Gastroesophageal sphincter (tissue), 3 donors: ENCODE results near the gene DLX6.

Experiments
- CTCF ChIP-seq, 4 experiments: fragments of 200-600 bp in 2 of 4; fragments of 450-650 bp in 2 of 4; sonication (generic) in 1 of 4; IDR thresholded peaks; one replicate each; pipeline ENCODE4 v1.5.1; 2017 to 2019; ENCODE audit warnings: antibody characterized with exemption in 4 of 4, mild to moderate bottlenecking in 2 of 4, moderate library complexity in 2 of 4
- POLR2AphosphoS5 ChIP-seq: sonication (generic); formaldehyde crosslinking; IDR thresholded peaks from one replicate; pipeline ENCODE4 v1.6.1; 2017; ENCODE audit warnings: antibody characterized with exemption

- TF ChIP-seq CTCF (IDR thresholded peaks at IDR 0.05) = no peak
- no peak for TF ChIP-seq POLR2AphosphoS5
Observed at GRCh38 chr7:97021747-97022490, 16.6 kb downstream of the DLX6 start.
